Subcutaneous abdominal adipose tissue (tissue), 5 donors: ENCODE results near the gene MSANTD2.

Source experiments
- H3K27ac ChIP-seq: one replicate; pipeline ENCODE4 v1.7.0; 2013; ENCODE audit warnings: low read depth, mild to moderate bottlenecking, inconsistent platforms, low read length, moderate library complexity
- H3K27me3 ChIP-seq, 5 donors: one replicate each; pipeline ENCODE4 v1.7.0; 2013; ENCODE audit warnings: low read length in 5 of 5, inconsistent platforms in 1 of 5; ENCODE audit not compliant: control insufficient read depth in 5 of 5, insufficient read depth in 4 of 5
- H3K36me3 ChIP-seq, 5 donors: one replicate each; pipeline ENCODE4 v1.7.0; 2013; ENCODE audit warnings: low read length in 5 of 5; ENCODE audit not compliant: control insufficient read depth in 5 of 5, insufficient read depth in 5 of 5
- H3K4me1 ChIP-seq, 5 donors: one replicate each; pipeline ENCODE4 v1.7.0; 2013; ENCODE audit warnings: low read length in 5 of 5, mild to moderate bottlenecking in 3 of 5, moderate library complexity in 1 of 5; ENCODE audit not compliant: control insufficient read depth in 5 of 5, insufficient read depth in 5 of 5
- H3K4me3 ChIP-seq, 5 donors: one replicate each; pipeline ENCODE4 v1.7.0; 2013; ENCODE audit warnings: low read length in 5 of 5, low read depth in 1 of 5
- H3K9ac ChIP-seq, 5 donors: one replicate each; pipeline ENCODE4 v1.7.0; 2013; ENCODE audit warnings: low read length in 5 of 5, mild to moderate bottlenecking in 4 of 5, moderate library complexity in 3 of 5
- H3K9me3 ChIP-seq, 5 donors: one replicate each; pipeline ENCODE4 v1.7.0; 2013; ENCODE audit warnings: low read length in 5 of 5; ENCODE audit not compliant: control insufficient read depth in 5 of 5
- donor health status: healthy.
- donor health status: healthy.
- donor health status: healthy.
- donor health status: healthy.
- donor health status: healthy.

MSANTD2 gene

DNA sequence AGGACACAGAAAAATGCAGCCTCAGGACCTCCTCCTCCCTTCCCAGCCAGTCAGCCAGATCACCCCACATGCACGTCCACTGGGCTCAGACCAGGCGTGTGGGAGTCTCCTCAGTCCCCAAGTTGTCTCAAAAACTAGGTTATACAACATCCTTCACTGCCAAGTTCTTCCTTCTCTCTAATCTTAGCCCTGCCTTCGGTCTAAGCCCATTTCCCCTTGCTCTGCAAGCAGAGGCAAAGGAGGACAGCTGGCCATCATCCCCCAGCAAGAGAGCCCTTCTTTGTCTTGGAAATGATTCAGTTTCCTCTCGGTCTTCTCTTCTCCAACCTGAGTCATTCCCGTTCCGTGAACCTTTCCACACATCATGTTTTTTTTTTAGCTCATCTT lies 74.5 kb downstream of the MSANTD2 start:
- no peak overlapping the region for H3K4me3 ChIP-seq
- peaks cover 0 to 15% (median 12%) of the 10 kb centered on the region in 5 donors for H3K4me1 ChIP-seq
- H3K27ac ChIP-seq = no peak overlapping the region

GRCh38 chr11:124724979-124725718 lies 75.1 kb downstream of the MSANTD2 start:
- Histone ChIP-seq H3K4me1 (peaks cover 0 to 15% (median 12%) of the 10 kb centered on the region in 5 donors), H3K9me3 (no peaks in the 10 kb centered on the region), H3K36me3 (no peaks in the 10 kb centered on the region), H3K27ac (no peak overlapping the region), H3K9ac (no peak overlapping the region), H3K4me3 (no peak overlapping the region), H3K27me3 (peaks cover 3 to 44% (median 21%) of the 10 kb centered on the region in 5 donors)

More for the DNA sequence above, 74.5 kb downstream of the MSANTD2 start:
- Histone ChIP-seq H3K27me3 (peaks cover 3 to 40% (median 19%) of the 10 kb centered on the region in 5 donors), H3K9me3 (no peaks in the 10 kb centered on the region), H3K9ac (no peak overlapping the region), H3K36me3 (no peaks in the 10 kb centered on the region)

GRCh38 chr11:124722176-124722575 lies 78.0 kb downstream of the MSANTD2 start:
- Histone ChIP-seq H3K4me3 (no peak overlapping the region), H3K9me3 (no peaks in the 10 kb centered on the region), H3K36me3 (no peaks in the 10 kb centered on the region), H3K9ac (no peak overlapping the region), H3K4me1 (peaks cover 3 to 32% (median 28%) of the 10 kb centered on the region in 5 donors), H3K27ac (no peak overlapping the region), H3K27me3 (peaks cover 21 to 72% (median 43%) of the 10 kb centered on the region in 5 donors)

DNA sequence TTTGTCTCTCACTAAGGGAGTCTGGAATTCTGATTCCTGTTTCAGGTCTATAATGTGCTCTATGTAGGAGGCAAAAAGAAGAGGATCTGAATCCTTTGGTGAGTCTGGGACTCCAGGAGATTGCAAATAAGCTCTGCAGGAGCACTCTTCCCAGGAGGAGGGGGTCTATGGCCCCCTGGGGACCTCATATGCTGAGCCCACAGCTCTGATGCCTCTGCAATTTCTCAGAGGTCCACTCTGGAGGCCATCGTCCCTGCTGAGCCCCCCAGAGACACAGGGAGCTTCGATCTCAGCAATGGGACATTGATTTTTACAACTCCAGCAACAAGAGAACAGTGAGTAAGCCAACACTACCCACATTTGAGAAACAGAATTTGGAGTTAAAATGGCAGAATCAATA lies 80.7 kb downstream of the MSANTD2 start:
- Histone ChIP-seq H3K9ac (no peak overlapping the region), H3K36me3 (no peaks in the 10 kb centered on the region), H3K27me3 (peaks cover 27 to 64% (median 47%) of the 10 kb centered on the region in 5 donors), H3K27ac (no peak overlapping the region), H3K9me3 (no peaks in the 10 kb centered on the region), H3K4me3 (no peak overlapping the region), H3K4me1 (peaks cover 2 to 17% (median 16%) of the 10 kb centered on the region in 5 donors)

GRCh38 chr11:124718801-124719200 lies 81.4 kb downstream of the MSANTD2 start:
- Histone ChIP-seq H3K9ac (no peak overlapping the region), H3K27me3 (peaks cover 27 to 60% (median 44%) of the 10 kb centered on the region in 5 donors), H3K27ac (no peak overlapping the region)

DNA sequence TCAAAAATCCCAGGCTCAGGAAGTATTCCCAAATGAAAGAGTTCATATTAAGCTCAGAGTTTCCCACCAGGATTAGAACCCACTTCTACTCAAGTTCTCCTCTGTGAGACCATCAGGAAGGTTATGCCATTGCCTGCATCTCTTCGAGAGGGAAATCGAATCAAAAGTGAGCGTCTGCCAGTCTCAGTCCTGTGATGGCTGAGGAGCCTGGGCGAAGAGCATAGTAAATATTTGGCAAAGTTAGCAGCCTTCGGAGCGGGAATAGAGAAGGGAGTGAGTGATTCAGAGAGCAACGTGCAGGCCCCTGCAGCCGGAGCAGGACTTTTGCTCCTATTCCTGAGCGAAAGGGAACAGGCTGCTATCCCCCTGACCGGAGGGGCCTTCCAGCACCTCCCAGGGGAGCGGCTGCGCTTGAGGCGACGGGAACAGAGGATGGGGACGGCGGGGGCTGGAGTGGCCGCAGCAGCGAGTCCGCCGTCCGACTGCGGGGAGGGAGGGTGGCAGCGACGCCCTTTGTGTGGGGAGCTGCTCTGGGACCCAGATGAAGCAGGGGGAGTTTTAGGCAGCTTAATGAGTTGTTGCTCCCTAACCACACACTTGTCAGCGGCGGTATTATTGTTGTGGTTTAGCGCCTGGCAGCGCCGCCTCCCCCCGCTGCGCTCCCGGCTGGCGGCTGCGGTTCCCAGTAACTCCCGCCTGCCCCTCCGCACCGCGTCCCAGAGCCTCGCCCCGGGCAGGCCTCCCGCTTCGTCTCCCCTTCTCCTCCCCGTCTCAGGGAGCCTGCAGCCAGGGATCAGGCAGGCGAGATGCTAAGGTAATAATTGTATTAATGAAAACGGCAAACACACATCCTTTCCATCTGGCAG lies 82.2 kb downstream of the MSANTD2 start:
- Histone ChIP-seq H3K9me3 (no peaks in the 10 kb centered on the region), H3K27me3 (peaks cover 25 to 54% (median 37%) of the 10 kb centered on the region in 5 donors), H3K4me1 (peaks cover 2 to 17% (median 16%) of the 10 kb centered on the region in 5 donors), H3K9ac (peak overlapping the region in 3 of 5 donors; percentile 6 to 54 (median 31)), H3K36me3 (no peaks in the 10 kb centered on the region), H3K27ac (no peak overlapping the region), H3K4me3 (peak overlapping the region; percentile 22 to 62 (median 59))

More at GRCh38 chr11:124718801-124719200, 81.4 kb downstream of the MSANTD2 start:
- Histone ChIP-seq H3K4me3 (no peak overlapping the region), H3K4me1 (peaks cover 2 to 17% (median 16%) of the 10 kb centered on the region in 5 donors), H3K36me3 (no peaks in the 10 kb centered on the region), H3K9me3 (no peaks in the 10 kb centered on the region)

DNA sequence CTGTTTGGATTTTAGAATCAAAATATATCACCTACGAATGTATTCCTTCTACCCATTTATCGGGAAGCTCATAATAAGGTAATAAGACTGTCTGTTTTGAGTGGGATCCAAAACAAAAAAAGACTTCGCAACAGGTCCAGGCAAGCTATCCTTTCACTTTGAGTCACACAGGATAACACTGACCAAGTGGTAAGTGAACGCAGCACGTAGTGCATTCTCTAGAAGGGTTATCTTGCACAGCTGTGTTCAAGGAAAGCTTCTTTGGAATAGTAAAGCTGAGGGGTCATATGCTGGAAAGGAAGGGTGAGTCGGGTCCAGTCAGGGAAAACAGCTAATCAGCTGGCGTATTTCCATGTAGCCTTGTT lies 82.8 kb downstream of the MSANTD2 start:
- Histone ChIP-seq H3K36me3 (no peaks in the 10 kb centered on the region), H3K9ac (peak overlapping the region in 2 of 5 donors; percentile 6 to 31), H3K4me1 (peaks cover 2 to 17% (median 16%) of the 10 kb centered on the region in 5 donors), H3K27me3 (peaks cover 25 to 49% (median 35%) of the 10 kb centered on the region in 5 donors), H3K9me3 (no peaks in the 10 kb centered on the region), H3K27ac (no peak overlapping the region), H3K4me3 (peak overlapping the region in 4 of 5 donors; percentile 45 to 62 (median 59))

- Histone ChIP-seq H3K9ac (no peak overlapping the region), H3K27me3 (peaks cover 19 to 43% (median 35%) of the 10 kb centered on the region in 5 donors), H3K4me3 (no peak overlapping the region), H3K4me1 (peaks cover 2 to 17% (median 16%) of the 10 kb centered on the region in 5 donors), H3K27ac (no peak overlapping the region), H3K36me3 (no peaks in the 10 kb centered on the region), H3K9me3 (no peaks in the 10 kb centered on the region)
Observed at GRCh38 chr11:124716591-124716990, 83.6 kb downstream of the MSANTD2 start.
